GM12878 (cell line): ENCODE results near the gene ANTXR2. TPM values are rescaled to one million over a fixed set of nuclear protein-coding genes. Genes with fewer than 3 reads are reported as not detected.

Source experiments
- ASH2L ChIP-seq: fragments of 300-600, 200-600 bp; sonication (generic); IDR thresholded peaks from 2 replicates; pipeline ENCODE4 v1.6.1; 2017; ENCODE audit warnings: low read depth, mild to moderate bottlenecking, borderline replicate concordance
- CBX5 ChIP-seq: sonication (generic); IDR thresholded peaks from 2 replicates; pipeline ENCODE4 v1.6.1; 2016; ENCODE audit warnings: low read depth, moderate library complexity, mild to moderate bottlenecking, inconsistent platforms
- CUX1 ChIP-seq: IDR thresholded peaks from 2 replicates; pipeline ENCODE4 v1.6.1; 2012; ENCODE audit warnings: improper control_type of control experiment, low read depth, low read length; ENCODE audit not compliant: insufficient replicate concordance
- E2F8 ChIP-seq: fragments of 450-650 bp; IDR thresholded peaks from 2 replicates; pipeline ENCODE4 v1.6.1; 2018; ENCODE audit warnings: mild to moderate bottlenecking, low read depth, moderate library complexity; ENCODE audit not compliant: partially characterized antibody
- EP300 ChIP-seq, 2 experiments: fragments of 150-350 bp in 1 of 2; IDR thresholded peaks; 2 replicates each; pipeline ENCODE4 v1.6.1; 2011 to 2012; ENCODE audit warnings: low read depth in 2 of 2, low read length in 2 of 2, borderline replicate concordance in 1 of 2, improper control_type of control experiment in 1 of 2, inconsistent platforms in 1 of 2; ENCODE audit not compliant: control insufficient read depth in 1 of 2
- GABPA ChIP-seq: IDR thresholded peaks from 2 replicates; pipeline ENCODE4 v1.6.1; 2014; ENCODE audit warnings: antibody characterized with exemption, low read depth, mild to moderate bottlenecking, inconsistent platforms
- IKZF2 ChIP-seq, 2 experiments: fragments of 450-650 bp; IDR thresholded peaks; 2 replicates each; pipeline ENCODE4 v1.6.1; 2017; ENCODE audit warnings: mild to moderate bottlenecking in 2 of 2, moderate library complexity in 2 of 2
- LARP7 ChIP-seq: fragments of 450-650 bp; IDR thresholded peaks from 2 replicates; pipeline ENCODE4 v1.6.1; 2017; ENCODE audit warnings: mild to moderate bottlenecking
- MEF2A ChIP-seq: IDR thresholded peaks from 2 replicates; pipeline ENCODE4 v1.6.1; 2011; ENCODE audit warnings: low read depth, mild to moderate bottlenecking, low read length, moderate library complexity; ENCODE audit not compliant: insufficient read depth
- MTA2 ChIP-seq: fragments of 450-650 bp; IDR thresholded peaks from 2 replicates; pipeline ENCODE4 v1.6.1; 2016; ENCODE audit warnings: low read depth, mild to moderate bottlenecking, moderate library complexity
- MXI1 ChIP-seq: fragments of 150-350 bp; IDR thresholded peaks from 2 replicates; pipeline ENCODE4 v1.6.1; 2011; ENCODE audit warnings: low read depth, mild to moderate bottlenecking, inconsistent platforms, low read length, improper control_type of control experiment
- NFIC ChIP-seq: IDR thresholded peaks from 2 replicates; pipeline ENCODE4 v1.6.1; 2012; ENCODE audit warnings: low read depth, mild to moderate bottlenecking, inconsistent platforms, low read length, moderate library complexity
- NFXL1 ChIP-seq: fragments of 450-650 bp; IDR thresholded peaks from 2 replicates; pipeline ENCODE4 v1.6.1; 2017; ENCODE audit warnings: antibody characterized with exemption, mild to moderate bottlenecking, borderline replicate concordance
- NFYA ChIP-seq: IDR thresholded peaks from 2 replicates; pipeline ENCODE4 v1.6.1; 2011; ENCODE audit warnings: low read depth, mild to moderate bottlenecking, low read length, improper control_type of control experiment, borderline replicate concordance
- PKNOX1 ChIP-seq: fragments of 450-650 bp; IDR thresholded peaks from 2 replicates; pipeline ENCODE4 v1.6.1; 2016; ENCODE audit warnings: mild to moderate bottlenecking
- RELB ChIP-seq: fragments of 450-650 bp; IDR thresholded peaks from 2 replicates; pipeline ENCODE4 v1.6.1; 2017; ENCODE audit warnings: low read depth, mild to moderate bottlenecking, moderate library complexity
- SMC3 ChIP-seq: IDR thresholded peaks from 2 replicates; pipeline ENCODE4 v1.6.1; 2011; ENCODE audit warnings: low read length, improper control_type of control experiment, borderline replicate concordance
- SREBF2 ChIP-seq: IDR thresholded peaks from 2 replicates; pipeline ENCODE4 v1.6.1; 2012; ENCODE audit warnings: mild to moderate bottlenecking, low read length
- SRF ChIP-seq, 2 experiments: IDR thresholded peaks; 2 replicates each; pipeline ENCODE4 v1.6.1; 2011; ENCODE audit warnings: low read depth in 2 of 2, low read length in 2 of 2, mild to moderate bottlenecking in 1 of 2, moderate library complexity in 1 of 2
- STAT1 ChIP-seq: fragments of 450-650 bp; conservative IDR thresholded peaks from 2 replicates; pipeline ENCODE4 v1.6.1; 2014; ENCODE audit warnings: antibody characterized with exemption, mild to moderate bottlenecking
- polyA plus RNA-seq, 11 experiments: library from polyadenylated mRNA; depleted of rRNA in 4 of 11; unstranded in 6 of 11; stranded (reverse) in 5 of 11; fragments of >200 nt; fragmentation: Nextera tagmentation in 4 of 11; fragmentation: Illumina TruSeq in 1 of 11; extraction: Ambion mirVana in 4 of 11; extraction: Trizol in 1 of 11; gene quantifications; 1 replicate in 1 of 11; 2 replicates in 10 of 11; pipeline versions ENCODE4 v1.2.1 to v1.2.3, GENCODE V29; 2011 to 2016; ENCODE audit warnings: inconsistent platforms in 2 of 11, missing spikeins in 2 of 11, low read depth in 1 of 11
- total RNA-seq, 4 experiments: library from RNA; depleted of rRNA in 3 of 4; stranded (reverse); fragments of >200 nt in 3 of 4; fragmentation: Illumina TruSeq in 1 of 4; extraction: Trizol in 1 of 4; gene quantifications; 2 replicates each; pipeline versions ENCODE4 v1.2.1 to v1.2.3, GENCODE V29; 2013 to 2021

ANTXR2 gene
- total and polyA plus RNA-seq, 10 of the 15 experiments (the other 5 are each of a cell fraction or from before 2014, with no cell fraction given), result 1.4 to 8.9 (median 5.7) TPM

GRCh38 chr4:80058740-80059139 is 14.3 kb downstream of the ANTXR2 start (continued):
- TF ChIP-seq CUX1 (no peak), RELB (peak; percentile 86), NFXL1 (no peak), E2F8 (no peak), NFYA (no peak), STAT1 (no peak), MEF2A (peak; percentile 72), SMC3 (no peak), EP300 (IDR thresholded peaks at IDR 0.05; ENCODE audit: borderline replicate concordance in 1 of 2, control insufficient read depth in 1 of 2, low read depth in 2 of 2, low read length in 2 of 2) (peak; percentile 96 to 100), SRF (IDR thresholded peaks at IDR 0.05; ENCODE audit: low read depth in 2 of 2, low read length in 2 of 2) (no peak), MTA2 (peak; percentile 86), MXI1 (peak; percentile 93; the same call in 1 of the 2 replicates), LARP7 (no peak), NFIC (peak; percentile 88), IKZF2 (IDR thresholded peaks at IDR 0.05) (peak; percentile 87 to 90), ASH2L (no peak), SREBF2 (no peak), CBX5 (peak; percentile 80; the same call in 1 of the 2 replicates), PKNOX1 (peak; percentile 67), GABPA (peak; percentile 34; the same call in 1 of the 2 replicates)
